ENCODE results near the gene DAPL1. TPM values are rescaled to one million over a fixed set of nuclear protein-coding genes. Genes with fewer than 3 reads are reported as not detected.

The DAPL1 gene
- polyA plus RNA-seq, 1 of the 3 experiments (the other 2 are of a cell fraction), result not detected

- TF ChIP-seq YY1 (IDR thresholded peaks at IDR 0.05; ENCODE audit: low read depth) (no peak), CTCF (IDR thresholded peaks at IDR 0.05) (0 out of 2 replicates have a peak, but pooled peaks have one; percentile 3)
- no peak overlapping the region for H3K4me2 ChIP-seq
- CTCF ChIA-PET, result interaction anchor here (0.6 to 16.1 kb wide), 65 partner anchors 9 to 1254 kb away, joined by 3 to 256 read pairs (median 4); partner anchors contain the start of genes ACVR1, CCDC148 and PKP4
- peaks cover 0 to 12% of the 10 kb centered on the region in 2 experiments; a peak in 1 of 4 replicates for H3K4me1 ChIP-seq (ENCODE audit: control insufficient read depth in 1 of 2, insufficient read depth in 2 of 2, low read depth in 1 of 2, low read length in 1 of 2)
- no peak overlapping the region for H3K27ac ChIP-seq (ENCODE audit: low read depth in 2 of 2, low read length in 1 of 2)
- H2AFZ ChIP-seq (ENCODE audit: low read depth), result no peak overlapping the region
- H3K4me3 ChIP-seq (ENCODE audit: low read depth in 2 of 2, low read length in 1 of 2), result no peak overlapping the region
- H3K9ac ChIP-seq, result no peak overlapping the region
- H3K36me3 ChIP-seq (replicated peaks in 1 of 2; ENCODE audit: control insufficient read depth in 1 of 2, insufficient read depth in 2 of 2, low read length in 1 of 2), result no peaks in the 10 kb centered on the region
- POLR2A ChIA-PET, result interaction anchor here (0.6 kb wide), 1 partner anchor 566 kb away, joined by 3 read pairs; no protein-coding TSS in a partner anchor
- H4K20me1 ChIP-seq (ENCODE audit: insufficient read depth), result no peaks in the 10 kb centered on the region
- no peak for DNase-seq
- no peaks in the 10 kb centered on the region for H3F3A ChIP-seq (replicated peaks; ENCODE audit: insufficient read depth)
- 60% methylated on average over 6 of the region's 7 CpGs for WGBS (ENCODE audit: low lambda C conversion rate)
- H3K27me3 ChIP-seq (ENCODE audit: insufficient read depth), result 0 out of 2 replicates have a peak, but pooled peaks cover 5% of the 10 kb centered on the region
- H3K79me2 ChIP-seq (ENCODE audit: insufficient read depth), result no peaks in the 10 kb centered on the region
- H3K9me3 ChIP-seq, result no peaks in the 10 kb centered on the region
- no peaks in the 10 kb centered on the region for H3K9me2 ChIP-seq
Observed at GRCh38 chr2:158745866-158746382, 49.2 kb upstream of the DAPL1 start.

GRCh38 chr2:158746488-158746887, 48.6 kb upstream of the DAPL1 start:
- no peak for DNase-seq
- H3K4me1 ChIP-seq (ENCODE audit: control insufficient read depth in 1 of 2, insufficient read depth in 2 of 2, low read depth in 1 of 2, low read length in 1 of 2), result peaks cover 0 to 12% of the 10 kb centered on the region in 2 experiments; a peak in 1 of 4 replicates
- no peak overlapping the region for H3K9ac ChIP-seq
- TF ChIP-seq JUND (IDR thresholded peaks at IDR 0.05) (no peak), TEAD4 (IDR thresholded peaks at IDR 0.05; ENCODE audit: borderline replicate concordance, insufficient read depth) (no peak), RXRA (IDR thresholded peaks at IDR 0.05; ENCODE audit: borderline replicate concordance, low read depth) (no peak), NRF1 (IDR thresholded peaks at IDR 0.05; ENCODE audit: low read depth, low read length) (no peak)
- CTCF ChIA-PET, result interaction anchor here (0.6 to 16.1 kb wide), 35 partner anchors 8 to 1254 kb away, joined by 3 to 256 read pairs (median 6); partner anchors contain the start of genes ACVR1, CCDC148 and PKP4
- H2AFZ ChIP-seq (ENCODE audit: low read depth), result no peak overlapping the region
- H3F3A ChIP-seq (replicated peaks; ENCODE audit: insufficient read depth), result no peaks in the 10 kb centered on the region
- H3K9me2 ChIP-seq, result no peaks in the 10 kb centered on the region
- no peaks in the 10 kb centered on the region for H4K20me1 ChIP-seq (ENCODE audit: insufficient read depth)
- H3K4me2 ChIP-seq, result no peak overlapping the region
- H3K79me2 ChIP-seq (ENCODE audit: insufficient read depth), result no peaks in the 10 kb centered on the region
- H3K27ac ChIP-seq (ENCODE audit: low read depth in 2 of 2, low read length in 1 of 2), result no peak overlapping the region
- POLR2A ChIA-PET, result no interaction called here
- H3K9me3 ChIP-seq, result no peaks in the 10 kb centered on the region
- H3K27me3 ChIP-seq (ENCODE audit: insufficient read depth), result peaks cover 5% of the 10 kb centered on the region; the same call in 1 of the 2 replicates
- H3K4me3 ChIP-seq (ENCODE audit: low read depth in 2 of 2, low read length in 1 of 2), result no peak overlapping the region
- no peaks in the 10 kb centered on the region for H3K36me3 ChIP-seq (replicated peaks in 1 of 2; ENCODE audit: control insufficient read depth in 1 of 2, insufficient read depth in 2 of 2, low read length in 1 of 2)
- 53% methylated on average over 6 of the region's 6 CpGs for WGBS (ENCODE audit: low lambda C conversion rate)

GRCh38 chr2:158747281-158747680, 47.8 kb upstream of the DAPL1 start:
- ChIA-PET POLR2A (no interaction called here), CTCF (interaction anchor here (3.5 to 16.1 kb wide), 4 partner anchors 288 to 724 kb away, joined by 61 to 256 read pairs (median 86); partner anchors contain the start of genes CCDC148 and PKP4)
- Histone ChIP-seq H3K27ac (ENCODE audit: low read depth in 2 of 2, low read length in 1 of 2) (no peak overlapping the region), H3K4me1 (ENCODE audit: control insufficient read depth in 1 of 2, insufficient read depth in 2 of 2, low read depth in 1 of 2, low read length in 1 of 2) (peaks cover 0 to 10% of the 10 kb centered on the region in 2 experiments; a peak in 1 of 4 replicates), H3K27me3 (ENCODE audit: insufficient read depth) (peaks cover 5% of the 10 kb centered on the region; the same call in 1 of the 2 replicates), H3K4me2 (no peak overlapping the region), H3K9ac (no peak overlapping the region), H3K9me3 (no peaks in the 10 kb centered on the region), H3K36me3 (replicated peaks in 1 of 2; ENCODE audit: control insufficient read depth in 1 of 2, insufficient read depth in 2 of 2, low read length in 1 of 2) (no peaks in the 10 kb centered on the region), H3K79me2 (ENCODE audit: insufficient read depth) (no peaks in the 10 kb centered on the region), H3F3A (replicated peaks; ENCODE audit: insufficient read depth) (no peaks in the 10 kb centered on the region), H4K20me1 (ENCODE audit: insufficient read depth) (no peaks in the 10 kb centered on the region), H3K9me2 (no peaks in the 10 kb centered on the region), H3K4me3 (ENCODE audit: low read depth in 2 of 2, low read length in 1 of 2) (no peak overlapping the region), H2AFZ (ENCODE audit: low read depth) (no peak overlapping the region)
- WGBS (ENCODE audit: low lambda C conversion rate), result 41% methylated on average over 2 of the region's 2 CpGs
- no peak for DNase-seq
- TF ChIP-seq USF2 (IDR thresholded peaks at IDR 0.05; ENCODE audit: borderline replicate concordance, low read depth, low read length), result no peak
- no peak for TF ChIP-seq POLR2AphosphoS5 (IDR thresholded peaks at IDR 0.05; ENCODE audit: low read depth, low read length)
- no peak for TF ChIP-seq JUND (IDR thresholded peaks at IDR 0.05)
- no peak for TF ChIP-seq ELF1 (IDR thresholded peaks at IDR 0.05)
- TF ChIP-seq TAF1 (IDR thresholded peaks at IDR 0.05; ENCODE audit: borderline replicate concordance, low read depth, low read length), result no peak
- TF ChIP-seq RAD21 (IDR thresholded peaks at IDR 0.05; ENCODE audit: low read length), result no peak
- no peak for TF ChIP-seq SMC3 (IDR thresholded peaks at IDR 0.05; ENCODE audit: low read depth, low read length)
- no peak for TF ChIP-seq RFX5 (IDR thresholded peaks at IDR 0.05; ENCODE audit: low read length)
- TF ChIP-seq ZBTB33 (IDR thresholded peaks at IDR 0.05; ENCODE audit: borderline replicate concordance, low read depth), result no peak
- no peak for TF ChIP-seq TEAD4 (IDR thresholded peaks at IDR 0.05; ENCODE audit: borderline replicate concordance, insufficient read depth)
- no peak for TF ChIP-seq GABPA (IDR thresholded peaks at IDR 0.05; ENCODE audit: low read depth)
- no peak for TF ChIP-seq TCF12 (IDR thresholded peaks at IDR 0.05)
